Nephron (organoid): ENCODE results near the gene UTP11.
"Not testable (repeated sequence)": the region's sequence is repeated elsewhere in the genome, so short reads cannot be mapped to it uniquely, and the experiment has no call there.

ENCODE experiments used
- H3K27ac Mint-ChIP-seq, 3 experiments: 2 replicates each; pipeline ENCODE4 v1.8.0; 2020; ENCODE audit warnings: mixed read lengths in 3 of 3, mild to moderate bottlenecking in 2 of 3, moderate library complexity in 1 of 3
- H3K27me3 Mint-ChIP-seq: 2 replicates; pipeline ENCODE4 v1.8.0; 2021; ENCODE audit warnings: low read depth, mild to moderate bottlenecking, moderate library complexity, mixed read lengths
- H3K36me3 Mint-ChIP-seq: 2 replicates; pipeline ENCODE4 v1.8.0; 2020; ENCODE audit warnings: low read depth, mixed read lengths
- H3K4me1 Mint-ChIP-seq: 2 replicates; pipeline ENCODE4 v1.8.0; 2020; ENCODE audit warnings: mixed read lengths
- H3K4me3 Mint-ChIP-seq, 3 experiments: 2 replicates each; pipeline ENCODE4 v1.8.0; 2020; ENCODE audit warnings: mild to moderate bottlenecking in 3 of 3, mixed read lengths in 3 of 3, moderate library complexity in 2 of 3
- H3K9me3 Mint-ChIP-seq: 2 replicates; pipeline ENCODE4 v1.8.0; 2020; ENCODE audit warnings: mixed read lengths
- CTCF ChIP-seq, 3 experiments: fragments of 200-600 bp; sonication (generic); IDR thresholded peaks; one replicate each; pipeline ENCODE4 v1.5.0; 2021; ENCODE audit warnings: antibody characterized with exemption in 3 of 3; ENCODE audit not compliant: unreplicated experiment in 3 of 3

The UTP11 gene

GRCh38 chr1:38031513-38031866 is 19.0 kb downstream of the UTP11 start:
- peak overlapping the region in 1 of 3 experiments; percentile 8 for H3K27ac Mint-ChIP-seq

GRCh38 chr1:38032992-38033391 is 20.5 kb downstream of the UTP11 start:
- H3K36me3 Mint-ChIP-seq, H3K27ac Mint-ChIP-seq, H3K4me3 Mint-ChIP-seq, H3K27me3 Mint-ChIP-seq, H3K9me3 Mint-ChIP-seq: not testable (repeated sequence)
- peaks cover 30% of the 10 kb centered on the region for H3K4me1 Mint-ChIP-seq

More at GRCh38 chr1:38031513-38031866, 19.0 kb downstream of the UTP11 start:
- Mint-ChIP-seq H3K9me3 (no peaks in the 10 kb centered on the region), H3K36me3 (peaks cover 4% of the 10 kb centered on the region), H3K4me1 (peaks cover 40% of the 10 kb centered on the region), H3K4me3 (no peak overlapping the region), H3K27me3 (peaks cover 3% of the 10 kb centered on the region)
- TF ChIP-seq CTCF (IDR thresholded peaks at IDR 0.05; ENCODE audit: unreplicated experiment in 3 of 3): no peak

- TF ChIP-seq CTCF (IDR thresholded peaks at IDR 0.05; ENCODE audit: unreplicated experiment in 3 of 3): no peak
- Mint-ChIP-seq H3K36me3 (no peaks in the 10 kb centered on the region), H3K9me3 (no peaks in the 10 kb centered on the region), H3K27ac (no peak overlapping the region), H3K27me3 (peaks cover 6% of the 10 kb centered on the region), H3K4me1 (peaks cover 26% of the 10 kb centered on the region), H3K4me3 (no peak overlapping the region)
These were observed 22.3 kb downstream of the UTP11 start for GRCh38 chr1:38034871-38035270.

- no peak for TF ChIP-seq CTCF (IDR thresholded peaks at IDR 0.05; ENCODE audit: unreplicated experiment in 3 of 3)
- Mint-ChIP-seq H3K9me3 (no peaks in the 10 kb centered on the region), H3K27ac (no peak overlapping the region), H3K4me3 (no peak overlapping the region), H3K4me1 (peaks cover 18% of the 10 kb centered on the region), H3K27me3 (peaks cover 27% of the 10 kb centered on the region), H3K36me3 (no peaks in the 10 kb centered on the region)
These were observed 24.8 kb downstream of the UTP11 start for GRCh38 chr1:38037221-38037939.

- no peak for TF ChIP-seq CTCF (IDR thresholded peaks at IDR 0.05; ENCODE audit: unreplicated experiment in 3 of 3)
- Mint-ChIP-seq H3K36me3 (peaks cover 9% of the 10 kb centered on the region), H3K9me3 (no peaks in the 10 kb centered on the region), H3K4me3 (peak overlapping the region in 2 of 3 experiments; percentile 11 to 12), H3K27me3 (peaks cover 42% of the 10 kb centered on the region), H3K27ac (peak overlapping the region in 2 of 3 experiments; percentile 11 to 15), H3K4me1 (peaks cover 30% of the 10 kb centered on the region)
These were observed 26.3 kb downstream of the UTP11 start for GRCh38 chr1:38038861-38039260.

- no peak overlapping the region for H3K27ac Mint-ChIP-seq
- no peak for TF ChIP-seq CTCF (IDR thresholded peaks at IDR 0.05; ENCODE audit: unreplicated experiment in 3 of 3)
- H3K27me3 Mint-ChIP-seq: peaks cover 48% of the 10 kb centered on the region
- H3K36me3 Mint-ChIP-seq: peaks cover 9% of the 10 kb centered on the region
- peaks cover 34% of the 10 kb centered on the region for H3K4me1 Mint-ChIP-seq
- H3K4me3 Mint-ChIP-seq: no peak overlapping the region
- no peaks in the 10 kb centered on the region for H3K9me3 Mint-ChIP-seq
These were observed 27.0 kb downstream of the UTP11 start for GRCh38 chr1:38039331-38040088.
